ENCODE data around the gene FOXD1. TPM values are rescaled to one million over a fixed set of nuclear protein-coding genes. Genes with fewer than 3 reads are reported as not detected.

The FOXD1 gene
- total and polyA plus RNA-seq, 2 donors = 0.30 to 0.58 TPM

DNA sequence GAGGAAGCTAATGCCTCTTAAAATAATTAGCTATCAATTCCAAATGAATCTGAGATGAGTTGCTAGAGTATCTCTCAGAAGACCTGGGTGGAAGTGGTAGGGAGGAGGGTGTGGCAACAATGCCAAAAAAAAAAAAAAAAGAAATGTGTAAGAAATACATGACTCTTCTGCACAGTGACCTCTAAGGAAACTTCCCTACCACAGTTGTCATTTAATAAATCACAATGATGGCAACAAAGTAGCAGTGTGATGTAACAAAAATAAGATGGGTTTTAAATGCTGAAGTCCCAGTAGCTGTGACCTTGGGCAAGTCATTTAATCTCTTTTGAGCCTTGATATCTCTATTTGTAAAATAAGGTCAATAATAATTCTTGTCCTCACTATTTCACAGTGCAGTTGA, 7.2 kb downstream of the FOXD1 start:
- H3K4me1 ChIP-seq (ENCODE audit: insufficient read depth) = no peaks in the 10 kb centered on the region
- H3K27ac ChIP-seq (ENCODE audit: low read depth) = no peak overlapping the region
- H3K36me3 ChIP-seq (ENCODE audit: insufficient read depth) = no peaks in the 10 kb centered on the region
- H3K4me3 ChIP-seq (ENCODE audit: low read depth, low read length) = no peak overlapping the region
- DNase-seq (ENCODE audit: extremely low spot score) = no peak

DNA sequence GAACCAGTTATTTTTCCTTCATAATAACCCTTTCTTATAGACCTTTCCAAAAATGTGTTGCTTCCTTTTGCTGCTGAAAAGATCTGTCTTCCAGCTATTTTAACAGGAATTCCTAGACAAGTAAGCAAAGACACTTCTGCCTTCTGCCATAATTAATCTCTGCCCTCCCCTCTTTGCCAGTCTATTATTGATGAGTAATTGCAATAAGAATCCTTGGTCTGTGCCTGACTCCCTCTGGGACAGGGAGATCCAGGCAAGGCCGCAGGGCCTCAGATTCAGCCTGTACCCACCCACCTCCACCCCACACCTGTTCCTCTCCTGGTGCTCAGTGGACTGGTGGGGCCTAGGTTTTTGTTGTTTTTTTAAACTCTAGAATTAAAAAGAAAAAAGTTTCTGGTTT, 8.3 kb downstream of the FOXD1 start:
- H3K4me3 ChIP-seq (ENCODE audit: low read depth, low read length) = no peak overlapping the region
- no peak overlapping the region for H3K27ac ChIP-seq (ENCODE audit: low read depth)
- DNase-seq (ENCODE audit: extremely low spot score) = no peak
- H3K36me3 ChIP-seq (ENCODE audit: insufficient read depth) = no peaks in the 10 kb centered on the region
- WGBS = 45% methylated on average over 1 of the region's 1 CpG
- H3K4me1 ChIP-seq (ENCODE audit: insufficient read depth) = no peaks in the 10 kb centered on the region

DNA sequence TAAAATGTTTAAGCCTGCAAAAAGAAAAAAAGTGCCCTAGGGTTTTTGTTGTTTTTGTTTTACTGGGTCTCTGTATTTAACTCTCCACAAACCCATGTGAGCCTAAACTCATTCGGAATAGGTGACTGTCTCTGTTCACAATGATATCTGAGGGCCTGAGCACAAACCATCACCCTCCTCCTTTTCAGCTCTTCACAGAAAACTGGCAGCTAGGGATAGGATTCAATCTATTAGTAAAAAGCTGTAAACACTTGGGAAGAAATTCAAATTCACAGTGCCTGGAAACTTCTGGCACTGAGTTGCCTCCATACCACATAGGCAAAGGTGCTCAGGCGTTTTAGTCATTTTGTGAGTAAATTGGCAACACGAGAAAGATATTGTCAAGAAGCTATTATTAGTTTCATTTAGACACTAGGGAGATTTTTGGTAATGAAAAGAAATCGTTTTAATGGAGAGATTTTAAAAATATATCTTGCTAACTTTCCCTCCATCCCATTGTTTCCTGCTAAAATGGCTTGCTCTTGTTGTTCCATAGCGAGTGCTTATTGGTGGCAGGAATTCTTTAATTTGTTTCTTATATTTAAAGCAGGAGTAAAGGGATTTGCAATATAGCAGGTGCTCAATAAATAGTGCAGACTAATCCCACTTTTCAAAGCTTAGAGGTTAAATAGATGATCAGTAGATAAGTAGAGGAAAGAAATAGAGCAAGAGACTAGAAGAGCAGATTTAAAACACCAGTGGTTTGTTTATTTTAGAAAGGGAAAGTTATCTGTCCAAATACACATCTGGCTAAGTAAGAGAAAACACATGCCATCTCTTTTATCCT, 9.7 kb downstream of the FOXD1 start:
- Histone ChIP-seq H3K4me1 (ENCODE audit: insufficient read depth) (no peaks in the 10 kb centered on the region), H3K4me3 (ENCODE audit: low read depth, low read length) (no peak overlapping the region), H3K27ac (ENCODE audit: low read depth) (no peak overlapping the region), H3K36me3 (ENCODE audit: insufficient read depth) (no peaks in the 10 kb centered on the region)
- no peak for DNase-seq (ENCODE audit: extremely low spot score)
- WGBS = 6% methylated on average over 5 of the region's 5 CpGs

DNA sequence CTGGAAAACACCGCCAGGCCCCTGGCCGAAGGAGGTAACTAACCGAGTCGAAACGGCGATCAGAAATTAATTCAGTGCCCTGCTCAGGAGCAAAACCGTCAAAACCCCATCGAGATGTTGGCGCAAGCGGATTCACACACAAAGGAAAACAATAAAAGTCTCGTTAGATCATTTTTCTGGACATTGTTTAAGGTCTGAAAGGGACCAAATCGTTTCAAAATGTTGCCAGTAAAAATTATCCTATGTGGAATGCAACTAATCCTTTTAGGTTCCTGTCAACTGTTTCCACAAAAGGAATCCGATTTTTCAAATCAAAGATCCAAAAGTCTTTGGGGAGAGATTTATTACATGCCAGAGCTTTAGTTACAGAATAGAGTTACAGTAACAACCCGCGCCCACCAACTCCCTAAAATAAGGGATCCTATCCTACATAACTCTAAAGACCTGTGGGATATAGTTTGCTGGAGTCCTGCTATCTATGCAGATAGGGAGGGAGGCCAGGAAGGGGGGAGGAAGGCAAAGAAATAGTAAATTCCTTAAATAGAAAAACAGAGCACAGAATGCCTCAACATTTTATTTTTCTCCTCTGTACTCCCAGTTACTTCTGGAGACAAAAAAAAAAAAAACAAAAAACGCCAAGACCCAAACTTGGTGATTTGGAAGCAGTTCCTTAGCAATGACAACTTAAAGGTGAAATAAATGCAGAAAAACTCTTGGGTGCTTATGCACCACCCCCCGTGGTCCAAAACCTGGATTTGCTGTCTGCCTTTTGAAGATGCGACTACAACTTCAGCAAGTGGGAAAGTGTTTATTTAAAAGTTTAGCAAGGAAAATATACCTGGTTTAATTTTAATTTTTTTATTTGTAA, 10.6 kb downstream of the FOXD1 start:
- Histone ChIP-seq H3K4me1 (ENCODE audit: insufficient read depth) (no peaks in the 10 kb centered on the region), H3K36me3 (ENCODE audit: insufficient read depth) (no peaks in the 10 kb centered on the region), H3K27ac (ENCODE audit: low read depth) (no peak overlapping the region), H3K4me3 (ENCODE audit: low read depth, low read length) (no peak overlapping the region)
- WGBS = 5% methylated on average over 18 of the region's 18 CpGs
- no peak for DNase-seq (ENCODE audit: extremely low spot score)

DNA sequence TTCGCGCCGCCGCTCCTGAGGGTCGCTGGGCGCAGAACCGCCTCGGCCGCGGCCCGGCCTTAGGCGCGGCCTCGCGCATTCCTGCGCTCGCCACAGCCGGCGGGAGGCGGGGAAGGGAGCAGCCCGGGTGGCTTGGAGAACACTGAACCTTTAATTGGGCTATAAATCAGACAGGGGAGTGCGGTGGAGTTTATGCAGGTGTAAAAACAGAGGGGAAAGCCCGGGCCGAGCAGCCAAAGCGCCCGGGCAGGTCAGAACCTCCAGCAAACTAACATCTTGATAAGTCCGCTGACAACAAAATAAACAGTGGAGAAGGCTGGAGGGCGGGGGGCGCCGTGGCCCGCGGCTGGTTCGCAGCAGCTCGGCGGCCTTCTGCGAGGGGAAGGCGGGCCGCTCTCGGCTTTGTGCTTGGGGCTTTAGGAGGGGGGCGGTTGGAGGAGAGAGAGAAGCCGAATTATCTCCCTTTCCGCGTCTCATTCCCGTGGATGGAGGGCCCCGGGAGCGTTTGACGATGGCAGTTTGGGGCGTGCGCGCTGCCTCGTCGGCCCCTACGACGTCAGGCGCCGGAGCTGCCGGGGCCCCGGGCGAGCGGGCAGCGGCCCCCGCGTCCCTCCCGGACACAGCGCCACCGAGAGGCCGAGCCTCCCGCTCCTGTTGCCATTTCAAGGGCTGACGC, 11.3 kb downstream of the FOXD1 start:
- no peaks in the 10 kb centered on the region for H3K4me1 ChIP-seq (ENCODE audit: insufficient read depth)
- no peak overlapping the region for H3K27ac ChIP-seq (ENCODE audit: low read depth)
- H3K36me3 ChIP-seq (ENCODE audit: insufficient read depth) = no peaks in the 10 kb centered on the region
- WGBS = 1% methylated on average over 69 of the region's 69 CpGs
- peak overlapping the region; percentile 7 for H3K4me3 ChIP-seq (ENCODE audit: low read depth, low read length)
- DNase-seq (ENCODE audit: extremely low spot score) = no peak

DNA sequence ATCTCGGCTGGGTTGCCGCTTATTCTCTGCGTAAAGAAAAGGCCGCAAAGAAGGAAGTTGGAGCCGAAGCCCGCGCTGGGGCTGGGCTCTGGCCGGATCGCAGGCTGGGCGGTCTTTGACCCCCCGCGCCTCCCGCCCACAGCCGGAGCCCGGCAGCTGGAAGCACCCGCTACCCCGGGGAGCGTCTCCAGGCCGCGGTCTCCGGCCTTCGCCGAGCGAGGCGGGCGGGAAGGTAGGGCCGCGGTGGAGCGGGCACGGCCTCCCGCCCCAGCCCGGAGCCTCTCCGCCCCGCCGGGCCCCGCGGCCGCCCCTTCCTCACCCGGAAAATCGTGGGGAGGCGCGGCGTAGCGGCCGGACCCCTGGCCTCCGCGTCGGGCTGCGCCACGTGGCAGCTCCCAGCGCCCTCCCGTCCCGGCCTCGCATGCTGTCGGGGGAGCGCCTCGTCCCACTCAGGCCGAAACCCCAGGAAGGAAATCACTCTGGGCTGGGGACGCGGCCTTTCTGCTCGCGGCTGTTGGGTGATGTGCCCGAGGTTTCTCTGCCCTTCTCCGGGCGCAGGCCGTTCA, 12.0 kb downstream of the FOXD1 start:
- no peaks in the 10 kb centered on the region for H3K4me1 ChIP-seq (ENCODE audit: insufficient read depth)
- WGBS = 2% methylated on average over 66 of the region's 66 CpGs
- H3K4me3 ChIP-seq (ENCODE audit: low read depth, low read length) = peak overlapping the region; percentile 7
- DNase-seq (ENCODE audit: extremely low spot score) = no peak
- no peaks in the 10 kb centered on the region for H3K36me3 ChIP-seq (ENCODE audit: insufficient read depth)
- no peak overlapping the region for H3K27ac ChIP-seq (ENCODE audit: low read depth)

DNA sequence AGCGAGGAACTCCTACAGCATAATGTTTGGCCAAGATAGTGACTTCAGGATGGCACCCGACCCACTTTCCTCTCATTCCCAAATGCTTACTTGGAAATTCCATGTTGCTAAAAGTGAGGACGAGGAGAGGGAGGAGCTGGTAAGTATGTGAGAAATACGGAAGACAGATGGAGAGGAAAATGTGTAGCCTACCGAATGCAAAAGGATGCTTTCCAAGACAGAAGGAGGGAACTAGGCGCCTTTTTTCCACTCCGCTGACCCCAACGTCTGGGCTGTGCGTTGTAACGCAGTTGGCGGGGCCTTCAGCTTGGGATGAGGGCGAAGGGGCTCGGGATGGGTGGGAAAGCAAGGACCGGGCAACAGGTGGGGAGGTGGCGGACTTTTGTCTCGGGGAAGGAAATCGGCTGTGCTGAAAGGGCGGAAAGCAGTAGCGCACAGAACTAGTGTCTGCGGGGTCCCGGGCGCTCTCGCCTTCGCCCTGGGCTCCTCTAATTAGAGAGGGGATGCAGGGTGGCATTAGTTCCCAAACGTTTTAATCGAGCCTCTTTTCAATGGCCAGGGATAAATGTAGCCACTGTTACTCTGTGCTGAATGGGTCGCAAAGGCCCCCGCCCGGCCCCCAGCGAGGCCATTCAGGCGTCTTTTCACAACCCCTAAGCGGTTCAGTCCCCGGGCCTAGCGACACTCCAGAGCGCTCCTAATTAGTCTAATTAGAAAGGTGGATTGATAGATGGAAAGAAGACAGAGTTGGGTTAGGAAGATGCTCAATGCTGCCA, 12.6 kb downstream of the FOXD1 start:
- no peaks in the 10 kb centered on the region for H3K4me1 ChIP-seq (ENCODE audit: insufficient read depth)
- H3K27ac ChIP-seq (ENCODE audit: low read depth) = no peak overlapping the region
- DNase-seq (ENCODE audit: extremely low spot score) = no peak
- WGBS = 14% methylated on average over 35 of the region's 35 CpGs
- H3K4me3 ChIP-seq (ENCODE audit: low read depth, low read length) = no peak overlapping the region
- no peaks in the 10 kb centered on the region for H3K36me3 ChIP-seq (ENCODE audit: insufficient read depth)

DNA sequence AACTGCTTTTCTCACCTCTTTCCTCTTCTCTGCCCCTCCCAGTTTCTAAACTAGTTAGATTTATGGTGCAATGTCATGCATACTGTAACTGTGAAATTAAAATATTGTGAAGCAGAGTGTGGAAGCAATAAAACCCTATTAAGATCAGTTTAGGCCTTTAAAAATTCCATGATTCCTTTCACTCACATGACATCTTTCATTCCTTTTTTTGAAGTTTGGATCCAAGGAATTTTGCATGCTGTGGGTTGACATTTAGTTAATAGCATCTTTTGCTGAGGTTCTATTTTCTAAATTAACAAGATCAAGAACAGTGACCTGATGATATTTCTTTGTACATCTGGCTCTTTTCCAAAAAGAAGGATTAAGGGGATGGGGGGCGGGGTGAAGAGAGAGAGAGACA, 13.7 kb downstream of the FOXD1 start:
- H3K4me1 ChIP-seq (ENCODE audit: insufficient read depth) = no peaks in the 10 kb centered on the region
- 21% methylated on average over 1 of the region's 1 CpG for WGBS
- H3K4me3 ChIP-seq (ENCODE audit: low read depth, low read length) = no peak overlapping the region
- no peak for DNase-seq (ENCODE audit: extremely low spot score)
- H3K36me3 ChIP-seq (ENCODE audit: insufficient read depth) = no peaks in the 10 kb centered on the region
- no peak overlapping the region for H3K27ac ChIP-seq (ENCODE audit: low read depth)

DNA sequence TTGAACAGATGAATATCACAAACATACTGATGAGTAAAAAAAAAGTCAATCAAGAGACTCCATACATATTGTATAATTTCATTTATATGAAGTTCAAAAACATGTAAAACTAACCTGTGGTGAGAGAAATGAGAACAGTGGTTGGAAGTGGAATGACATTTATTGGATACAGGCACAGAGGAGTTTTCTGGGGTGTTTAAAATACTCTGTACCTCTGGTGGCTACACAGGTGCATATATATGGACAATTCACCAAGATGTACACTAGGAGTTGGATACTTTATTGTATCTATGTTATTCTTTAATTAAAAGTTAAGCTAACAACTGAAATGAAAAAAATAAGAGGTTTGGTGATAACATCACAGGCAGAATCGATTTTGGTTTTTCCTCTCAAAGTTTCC, 14.1 kb downstream of the FOXD1 start:
- DNase-seq (ENCODE audit: extremely low spot score) = no peak
- Histone ChIP-seq H3K4me1 (ENCODE audit: insufficient read depth) (no peaks in the 10 kb centered on the region), H3K4me3 (ENCODE audit: low read depth, low read length) (no peak overlapping the region), H3K36me3 (ENCODE audit: insufficient read depth) (no peaks in the 10 kb centered on the region), H3K27ac (ENCODE audit: low read depth) (no peak overlapping the region)
- 31% methylated on average over 1 of the region's 1 CpG for WGBS

DNA sequence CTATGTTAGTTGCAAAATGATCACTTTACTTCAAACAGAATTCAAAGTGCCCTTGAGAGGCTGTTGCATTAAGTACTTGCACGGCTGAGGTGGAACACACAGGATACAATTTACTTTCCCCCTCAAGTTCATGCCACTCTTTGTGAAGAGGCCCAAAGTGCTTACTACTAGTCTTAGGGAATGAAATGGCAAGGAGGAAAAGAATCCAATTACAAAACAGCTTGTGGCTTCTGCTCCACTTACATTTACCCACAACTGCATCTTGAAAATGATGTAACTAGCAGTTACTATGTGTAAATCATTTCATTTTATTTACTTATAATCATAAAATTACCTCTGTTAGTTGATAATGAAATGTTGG, 14.6 kb downstream of the FOXD1 start:
- no peak overlapping the region for H3K4me3 ChIP-seq (ENCODE audit: low read depth, low read length)
- H3K36me3 ChIP-seq (ENCODE audit: insufficient read depth) = no peaks in the 10 kb centered on the region
- no peak overlapping the region for H3K27ac ChIP-seq (ENCODE audit: low read depth)
- H3K4me1 ChIP-seq (ENCODE audit: insufficient read depth) = no peaks in the 10 kb centered on the region
- no peak for DNase-seq (ENCODE audit: extremely low spot score)
- WGBS = 25% methylated on average over 1 of the region's 1 CpG

DNA sequence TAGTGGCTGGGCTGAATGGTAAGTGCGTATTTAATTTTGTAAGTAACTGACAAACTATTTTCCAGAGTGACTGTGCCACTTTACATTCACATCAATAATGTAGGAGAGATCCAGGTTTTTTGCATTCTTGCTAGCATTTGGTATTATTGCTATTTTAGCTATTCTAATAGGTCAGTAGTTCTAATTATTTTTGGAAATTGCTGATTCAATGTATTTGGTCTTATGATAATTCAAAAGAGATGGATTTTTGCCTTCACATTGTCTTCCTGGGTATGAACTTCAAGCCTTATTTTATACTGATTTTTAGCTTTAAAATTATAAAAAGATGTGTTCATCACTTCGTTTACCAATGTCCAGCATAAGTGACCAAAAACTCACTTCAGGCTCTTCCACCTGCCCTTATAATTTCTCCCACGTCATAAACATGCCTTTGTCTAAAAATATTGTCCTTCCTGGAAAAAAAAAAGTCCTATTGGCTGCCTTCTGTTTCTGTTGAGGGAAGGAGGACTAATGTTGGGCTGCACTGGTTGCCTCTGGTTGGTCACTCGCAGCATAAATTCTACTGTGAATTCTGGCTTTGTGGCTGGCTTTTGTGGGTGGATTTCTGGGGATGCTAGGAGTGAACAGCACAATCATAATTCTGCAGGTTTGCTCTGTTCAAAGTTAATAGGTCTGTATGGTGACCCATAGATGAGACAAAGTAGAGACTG, 15.2 kb downstream of the FOXD1 start:
- H3K27ac ChIP-seq (ENCODE audit: low read depth) = no peak overlapping the region
- H3K36me3 ChIP-seq (ENCODE audit: insufficient read depth) = no peaks in the 10 kb centered on the region
- DNase-seq (ENCODE audit: extremely low spot score) = no peak
- H3K4me3 ChIP-seq (ENCODE audit: low read depth, low read length) = no peak overlapping the region
- WGBS = 47% methylated on average over 4 of the region's 4 CpGs
- H3K4me1 ChIP-seq (ENCODE audit: insufficient read depth) = no peaks in the 10 kb centered on the region

DNA sequence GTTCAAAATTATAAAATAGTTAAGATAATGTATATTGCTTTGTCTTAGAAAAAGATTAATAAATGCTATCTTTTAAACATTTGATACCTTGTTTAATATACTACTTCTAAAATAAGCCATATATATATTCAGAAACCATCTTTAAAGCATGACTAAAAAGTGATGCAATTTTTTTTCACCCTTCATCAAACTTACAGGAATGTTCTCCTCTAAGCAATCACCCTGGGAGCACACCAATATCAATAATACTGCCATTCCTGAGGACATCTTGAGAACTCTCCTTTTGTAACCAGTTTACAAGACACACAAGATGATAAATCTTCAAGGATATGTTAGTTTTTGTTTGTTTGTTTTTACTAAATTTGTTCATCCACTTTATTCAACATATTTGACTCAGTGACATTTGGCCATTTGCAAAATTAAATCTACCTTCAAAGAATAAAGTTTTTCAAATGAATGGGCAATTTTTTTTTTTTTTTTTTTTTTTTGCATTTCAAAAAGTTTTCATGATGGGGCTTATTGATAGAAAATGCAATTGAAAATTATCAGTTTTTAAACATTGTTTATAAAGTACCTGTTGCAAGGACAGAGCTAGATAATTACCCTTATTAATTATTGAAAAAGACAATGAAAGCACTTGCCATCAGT, 17.2 kb downstream of the FOXD1 start:
- Histone ChIP-seq H3K4me1 (ENCODE audit: insufficient read depth) (no peaks in the 10 kb centered on the region), H3K36me3 (ENCODE audit: insufficient read depth) (no peaks in the 10 kb centered on the region), H3K27ac (ENCODE audit: low read depth) (no peak overlapping the region), H3K4me3 (ENCODE audit: low read depth, low read length) (no peak overlapping the region)
- no peak for DNase-seq (ENCODE audit: extremely low spot score)
